ENCODE data around the gene FLRT2. TPM values are rescaled to one million over a fixed set of nuclear protein-coding genes. Genes with fewer than 3 reads are reported as not detected.

FLRT2 gene
- total and polyA plus RNA-seq, 10 of the 15 experiments (the other 5 are each of a cell fraction or from before 2014, with no cell fraction given) = 0.03 to 0.13 TPM; not detected in 8

GRCh38 chr14:85531141-85531586, 1.2 kb downstream of the FLRT2 start:
- CTCF ChIA-PET = no interaction called here
- in situ Hi-C loops (cut with MboI) = no loop called here
- H4K20me1 ChIP-seq (ENCODE audit: control insufficient read depth, insufficient read depth) = no peaks in the 10 kb centered on the region
- FAIRE-seq (no peak), DNase-seq (ENCODE audit: low read depth, low spot score) (no peak), ATAC-seq (no peak)
- TF ChIP-seq EP300 (IDR thresholded peaks at IDR 0.05; ENCODE audit: borderline replicate concordance in 1 of 2, control insufficient read depth in 1 of 2, low read depth in 2 of 2, low read length in 2 of 2) (no peak), NFYB (IDR thresholded peaks at IDR 0.05; ENCODE audit: insufficient read depth, low read depth, low read length) (no peak), POU2F2 (IDR thresholded peaks at IDR 0.05; ENCODE audit: borderline replicate concordance, low read depth, low read length) (no peak), TARDBP (IDR thresholded peaks at IDR 0.05; ENCODE audit: borderline replicate concordance) (no peak), ZNF687 (IDR thresholded peaks at IDR 0.05) (no peak), BMI1 (IDR thresholded peaks at IDR 0.05; ENCODE audit: borderline replicate concordance) (no peak), HCFC1 (IDR thresholded peaks at IDR 0.05; ENCODE audit: low read length) (no peak), BRCA1 (IDR thresholded peaks at IDR 0.05; ENCODE audit: low read depth, low read length) (no peak), EZH2 (IDR thresholded peaks at IDR 0.05; ENCODE audit: borderline replicate concordance, control insufficient read depth, low read depth, low read length) (no peak), MYC (IDR thresholded peaks at IDR 0.05; ENCODE audit: insufficient read depth, insufficient read length, insufficient replicate concordance, low read length, severe bottlenecking) (no peak), YY1 (IDR thresholded peaks at IDR 0.05; ENCODE audit: low read depth, low read length) (no peak), NRF1 (conservative IDR thresholded peaks at IDR 0.05; ENCODE audit: low read depth, low read length) (no peak), CHD2 (IDR thresholded peaks at IDR 0.05; ENCODE audit: borderline replicate concordance, low read depth, low read length) (no peak), RBBP5 (conservative IDR thresholded peaks at IDR 0.05) (no peak), BCL3 (IDR thresholded peaks at IDR 0.05; ENCODE audit: borderline replicate concordance, insufficient read depth, low read depth, low read length, poor library complexity, severe bottlenecking) (no peak)
- POLR2A ChIA-PET = no interaction called here
- H3K9ac ChIP-seq (ENCODE audit: control insufficient read depth, insufficient read depth, low read length) = no peak overlapping the region
- SMC1A ChIA-PET (ENCODE audit: uncharacterized antibody, unreplicated experiment) = no interaction called here
- H3K4me2 ChIP-seq (ENCODE audit: control insufficient read depth, insufficient read depth) = no peak overlapping the region
- 58% methylated on average over 29 of the region's 29 CpGs for WGBS (ENCODE audit: insufficient coverage, insufficient replicate concordance, low lambda C conversion rate, missing lambda C conversion rate)
- BruUV-seq (replicated peaks) = no TSS peak
- no peak overlapping the region for H3K4me3 ChIP-seq
- H3K36me3 ChIP-seq (ENCODE audit: control insufficient read depth in 2 of 2, insufficient read depth in 2 of 2, low read length in 1 of 2) = no peaks in the 10 kb centered on the region
- intact Hi-C loops (cut with micrococcal nuclease; ENCODE audit: unreplicated experiment) = no loop called here
- H2AFZ ChIP-seq (ENCODE audit: control insufficient read depth, low read depth, low read length) = no peak overlapping the region
- H3K9me3 ChIP-seq (replicated peaks; ENCODE audit: control insufficient read depth, insufficient read depth, low read length) = no peaks in the 10 kb centered on the region; the same call in 2 of the 3 replicates
- H3K27me3 ChIP-seq (replicated peaks in 1 of 2; ENCODE audit: control insufficient read depth in 2 of 2, insufficient read depth in 2 of 2, low read length in 1 of 2) = no peaks in the 10 kb centered on the region
- no peaks in the 10 kb centered on the region for H3K4me1 ChIP-seq (ENCODE audit: control insufficient read depth, insufficient read depth, low read length)
- H3K27ac ChIP-seq (ENCODE audit: control insufficient read depth, insufficient read depth) = no peak overlapping the region
- no peaks in the 10 kb centered on the region for H3K79me2 ChIP-seq (ENCODE audit: control insufficient read depth, insufficient read depth, low read length)
- RAD21 ChIA-PET (ENCODE audit: unreplicated experiment) = no interaction called here

All from GM12878 (cell line).